GM04503 (cell line): ENCODE data around the gene ZSWIM4.

Experiments used
- DNase-seq: peaks from one replicate; pipeline ENCODE4 v3.0.0-alpha.2; 2012; ENCODE audit warnings: low read depth

Gene ZSWIM4

DNA sequence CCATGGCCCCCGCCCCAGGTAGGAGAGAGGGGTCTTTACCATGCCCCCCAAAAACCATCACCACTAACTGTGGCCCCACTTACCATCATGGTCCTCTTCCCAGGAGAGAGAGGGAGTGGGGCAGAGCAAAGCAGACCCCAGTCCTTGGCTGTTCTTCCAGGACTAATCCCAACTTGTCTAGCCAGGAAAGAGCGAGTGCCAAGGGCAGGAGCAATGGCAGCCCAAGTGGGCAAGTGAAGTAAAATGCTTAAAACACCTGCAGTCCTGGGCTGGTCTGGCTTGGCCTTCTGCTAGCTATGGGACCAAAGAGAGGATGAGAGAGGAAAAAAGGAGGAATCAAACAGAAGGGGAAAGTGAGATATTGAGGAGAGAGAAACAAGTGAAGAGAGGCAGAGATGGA is 17.9 kb downstream of the ZSWIM4 start:
- DNase-seq, result no peak

GRCh38 chr19:13814550-13814949 is 19.3 kb downstream of the ZSWIM4 start:
- DNase-seq, result no peak

GRCh38 chr19:13817018-13817614 is 21.9 kb downstream of the ZSWIM4 start:
- DNase-seq, result no peak

GRCh38 chr19:13817615-13818371 is 22.6 kb downstream of the ZSWIM4 start:
- no peak for DNase-seq

- no peak for DNase-seq
Measured at GRCh38 chr19:13819238-13819637, 24.0 kb downstream of the ZSWIM4 start.

DNA sequence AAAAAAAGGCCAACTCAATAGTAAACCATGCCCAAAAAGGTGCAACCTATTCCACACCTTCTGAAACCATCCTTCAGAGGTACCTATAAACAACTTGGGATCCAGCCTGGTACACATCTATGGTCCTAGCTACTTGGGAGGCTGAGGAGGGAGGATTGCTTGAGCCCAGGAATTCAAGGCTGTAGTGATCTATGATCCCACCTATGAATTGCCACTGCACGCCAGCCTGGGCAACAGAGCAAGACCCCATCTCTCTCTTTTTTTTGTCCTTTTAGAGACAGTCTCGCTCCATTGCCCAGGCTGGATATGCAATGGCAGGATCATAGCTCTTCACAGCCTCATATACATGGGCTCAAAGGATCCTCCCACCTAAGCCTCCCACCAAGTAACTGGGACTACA is 26.0 kb downstream of the ZSWIM4 start:
- no peak for DNase-seq

- DNase-seq, result no peak
Measured at GRCh38 chr19:13823256-13823655, 28.0 kb downstream of the ZSWIM4 start.

DNA sequence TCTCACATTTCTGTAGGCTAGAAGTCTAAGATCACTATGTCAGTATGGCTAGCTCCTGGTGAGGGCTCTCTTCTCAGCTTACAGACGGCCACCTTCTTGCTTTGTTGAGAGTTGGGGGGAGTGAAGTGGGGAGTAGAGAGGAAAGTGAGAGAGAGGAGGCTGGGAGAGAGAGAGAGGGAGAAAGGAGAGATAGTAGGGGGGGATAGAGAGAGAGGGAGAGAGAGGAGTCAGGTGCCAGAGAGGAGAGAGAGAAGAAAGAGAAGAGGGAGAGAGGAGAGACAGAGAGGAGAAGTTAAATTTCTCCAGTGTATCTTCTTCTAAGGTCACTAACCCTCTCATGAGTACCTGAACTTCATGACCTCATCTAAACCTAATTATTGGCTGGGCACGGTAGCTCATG is 28.7 kb downstream of the ZSWIM4 start:
- no peak for DNase-seq

- no peak for DNase-seq
Measured at GRCh38 chr19:13824703-13825102, 29.5 kb downstream of the ZSWIM4 start.

GRCh38 chr19:13825489-13826441 is 30.5 kb downstream of the ZSWIM4 start:
- DNase-seq, result no peak

DNA sequence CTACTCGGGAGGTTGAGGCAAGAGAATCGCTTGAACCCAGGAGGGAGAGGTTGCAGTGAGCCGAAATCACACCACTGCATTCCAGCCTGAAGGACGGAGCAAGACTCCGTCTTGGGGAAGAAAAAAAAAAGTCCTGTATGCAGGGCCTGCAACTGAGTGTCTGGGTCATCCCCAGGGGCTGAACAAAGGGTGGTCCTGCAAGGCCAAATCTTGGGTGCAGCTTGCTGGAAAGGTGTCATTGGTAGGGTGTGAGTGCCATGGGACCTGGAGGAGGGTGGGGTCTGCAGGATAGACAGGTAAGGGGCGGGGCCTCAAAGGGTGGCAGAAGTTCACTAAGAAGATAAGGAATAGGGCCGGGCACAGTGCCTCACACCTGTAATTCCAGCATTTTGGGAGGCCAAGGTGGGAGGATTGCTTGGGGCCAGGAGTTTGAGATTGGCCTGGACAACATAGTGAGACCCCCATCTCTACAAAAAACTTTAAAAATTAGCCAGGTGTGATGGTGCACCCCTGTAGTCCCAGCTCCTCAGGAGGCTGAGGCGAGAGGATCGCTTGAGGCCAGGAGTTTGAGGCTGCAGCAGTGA is 31.5 kb downstream of the ZSWIM4 start:
- DNase-seq, result no peak

DNA sequence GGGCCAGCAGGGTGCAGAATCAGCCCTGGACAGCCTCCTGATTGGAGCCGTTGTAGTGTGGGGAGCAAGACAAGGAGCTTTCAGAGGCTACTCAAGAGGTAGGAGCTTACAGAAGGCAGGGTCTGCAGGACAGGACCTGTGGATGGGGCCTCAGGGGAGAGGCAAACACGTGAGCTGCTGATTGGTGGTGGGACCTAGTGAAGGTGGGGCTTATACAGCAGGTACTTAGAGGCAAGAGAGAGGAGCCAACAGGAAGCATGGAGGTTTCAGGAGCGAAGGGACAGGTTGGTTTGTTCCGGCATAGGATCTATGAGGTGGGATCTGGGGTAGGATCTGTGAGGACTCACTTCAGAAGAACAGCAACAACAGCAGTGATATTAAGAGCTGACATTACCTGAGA is 32.4 kb downstream of the ZSWIM4 start:
- no peak for DNase-seq

GRCh38 chr19:13830114-13830740 is 35.0 kb downstream of the ZSWIM4 start:
- DNase-seq, result no peak

DNA sequence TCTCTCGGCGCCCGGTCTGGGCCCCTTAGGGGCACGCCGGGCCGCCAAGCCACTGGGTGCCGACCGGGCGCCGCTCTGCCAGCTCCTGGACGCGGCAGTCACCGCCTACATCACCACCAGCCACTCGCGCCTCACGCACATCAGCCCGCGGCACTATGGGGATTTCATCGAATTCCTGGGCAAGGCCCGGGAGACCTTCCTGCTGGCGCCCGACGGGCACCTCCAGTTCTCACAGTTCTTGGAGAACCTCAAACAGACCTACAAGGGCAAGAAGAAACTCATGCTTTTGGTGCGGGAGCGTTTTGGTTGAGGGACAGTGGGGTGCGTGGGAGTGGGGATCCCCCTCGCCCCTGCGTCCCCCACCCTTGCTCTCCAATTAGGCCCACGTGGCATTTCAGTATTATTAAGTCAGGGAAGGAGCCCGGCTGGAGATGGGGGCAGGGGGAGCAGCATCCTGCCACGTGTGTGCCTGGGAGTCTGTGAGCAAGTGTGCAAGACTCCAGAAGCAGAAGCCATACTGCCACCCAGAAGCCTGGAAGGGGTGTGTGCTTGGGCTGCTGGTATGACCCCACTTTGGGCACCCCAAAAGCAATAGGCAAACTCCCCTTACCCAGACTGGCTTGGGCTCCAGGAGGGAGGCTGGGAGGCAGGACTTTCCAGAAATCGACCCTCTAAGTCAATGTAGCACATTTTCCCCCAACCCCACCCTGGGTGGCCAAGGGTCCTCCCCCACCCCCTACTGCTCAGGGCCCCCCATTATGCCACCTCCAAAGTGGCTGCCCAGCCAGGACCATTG is 35.7 kb downstream of the ZSWIM4 start:
- no peak for DNase-seq

DNA sequence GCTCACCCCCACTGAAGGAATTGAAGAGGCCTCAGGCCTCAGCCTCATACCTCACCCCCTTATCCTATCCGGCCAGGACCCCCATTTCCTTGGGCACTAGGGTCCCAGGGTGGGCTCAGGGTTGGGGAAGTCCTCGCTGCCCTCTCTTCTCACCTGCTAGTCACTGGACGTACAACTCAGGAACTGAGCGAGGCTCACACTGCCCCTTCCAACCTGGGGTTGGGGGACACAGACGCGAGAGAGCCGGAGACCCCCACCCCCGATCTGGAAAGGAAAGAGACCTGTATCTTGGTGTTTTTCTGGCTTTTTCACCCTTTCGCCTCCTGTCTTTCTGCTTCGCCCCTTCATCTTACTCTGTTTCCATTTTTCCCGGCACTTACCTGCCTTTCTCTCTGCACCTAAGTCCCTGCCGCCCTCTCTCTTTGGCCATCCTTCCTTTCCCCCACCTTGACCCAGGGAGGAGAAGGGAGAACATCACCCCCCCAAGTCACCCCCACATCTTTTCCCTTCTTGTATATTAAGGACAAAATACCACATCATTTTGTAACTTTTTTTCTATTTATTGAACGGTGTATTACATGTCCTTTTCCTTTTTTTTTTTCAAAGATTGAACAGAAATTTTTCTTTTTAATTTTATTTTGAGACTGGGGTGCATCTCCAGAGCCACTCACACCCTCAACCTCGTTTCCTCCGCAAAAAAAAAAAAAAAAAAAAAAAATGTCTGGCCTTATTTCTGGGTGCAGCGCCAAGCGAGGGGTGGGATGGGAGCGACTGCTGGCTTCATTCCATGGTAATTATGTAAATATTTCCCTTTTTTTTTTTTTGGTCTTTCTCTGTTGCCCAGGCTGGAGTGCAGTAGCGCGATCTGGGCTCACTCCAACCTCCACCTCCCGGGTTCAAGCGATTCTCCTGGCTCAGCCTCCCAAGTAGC is 36.6 kb downstream of the ZSWIM4 start:
- no peak for DNase-seq

- DNase-seq, result no peak
Measured at GRCh38 chr19:13833330-13834243, 38.3 kb downstream of the ZSWIM4 start.

DNA sequence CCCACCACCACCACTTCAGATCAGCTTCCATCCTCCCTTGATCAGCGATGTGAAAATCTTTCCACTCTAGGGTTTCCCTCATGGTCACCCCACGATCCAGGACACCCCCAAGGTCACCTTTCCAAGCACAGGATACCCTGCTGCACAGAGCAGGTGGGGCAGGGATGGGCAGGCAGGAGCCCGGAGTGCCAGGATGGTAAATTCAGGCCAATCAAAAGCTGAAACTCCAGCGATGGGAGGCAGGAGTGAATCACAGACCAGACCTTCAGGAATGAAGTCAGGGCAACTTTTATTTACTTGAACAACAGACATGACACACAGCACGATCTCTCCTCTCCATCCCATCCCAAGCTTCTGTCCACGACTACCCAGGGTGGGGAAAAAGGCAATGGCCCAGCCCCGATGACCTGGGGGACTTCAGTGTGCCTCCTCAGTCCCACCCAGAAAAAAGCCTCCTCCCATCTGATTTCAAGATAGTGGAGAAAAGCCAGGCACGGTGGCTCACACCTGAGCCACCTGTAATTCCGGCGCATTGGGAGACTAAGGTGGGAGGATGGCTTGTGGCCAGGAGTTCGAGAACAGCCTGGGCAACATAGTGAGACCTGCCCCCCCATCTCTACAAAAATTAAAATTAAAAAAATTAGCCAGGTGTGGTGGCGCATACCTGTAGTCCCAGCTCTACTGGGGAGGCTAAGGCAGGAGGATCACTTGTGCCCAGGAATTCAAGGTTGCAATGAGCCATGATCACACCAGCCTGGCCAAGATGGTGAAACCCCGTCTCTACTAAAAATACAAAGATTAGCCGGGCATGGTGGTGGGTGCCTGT is 39.2 kb downstream of the ZSWIM4 start:
- DNase-seq, result no peak
